Measurements from ENCODE around the gene TNNT3.

- TF ChIP-seq, protein P1, sequence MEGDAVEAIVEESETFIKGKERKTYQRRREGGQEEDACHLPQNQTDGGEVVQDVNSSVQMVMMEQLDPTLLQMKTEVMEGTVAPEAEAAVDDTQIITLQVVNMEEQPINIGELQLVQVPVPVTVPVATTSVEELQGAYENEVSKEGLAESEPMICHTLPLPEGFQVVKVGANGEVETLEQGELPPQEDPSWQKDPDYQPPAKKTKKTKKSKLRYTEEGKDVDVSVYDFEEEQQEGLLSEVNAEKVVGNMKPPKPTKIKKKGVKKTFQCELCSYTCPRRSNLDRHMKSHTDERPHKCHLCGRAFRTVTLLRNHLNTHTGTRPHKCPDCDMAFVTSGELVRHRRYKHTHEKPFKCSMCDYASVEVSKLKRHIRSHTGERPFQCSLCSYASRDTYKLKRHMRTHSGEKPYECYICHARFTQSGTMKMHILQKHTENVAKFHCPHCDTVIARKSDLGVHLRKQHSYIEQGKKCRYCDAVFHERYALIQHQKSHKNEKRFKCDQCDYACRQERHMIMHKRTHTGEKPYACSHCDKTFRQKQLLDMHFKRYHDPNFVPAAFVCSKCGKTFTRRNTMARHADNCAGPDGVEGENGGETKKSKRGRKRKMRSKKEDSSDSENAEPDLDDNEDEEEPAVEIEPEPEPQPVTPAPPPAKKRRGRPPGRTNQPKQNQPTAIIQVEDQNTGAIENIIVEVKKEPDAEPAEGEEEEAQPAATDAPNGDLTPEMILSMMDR (conservative IDR thresholded peaks at IDR 0.05; ENCODE audit: low read depth, low read length) = no peak
- TF ChIP-seq POLR2A (IDR thresholded peaks at IDR 0.05; ENCODE audit: low read depth, low read length) = no peak
- no peak for TF ChIP-seq MAFK (IDR thresholded peaks at IDR 0.05; ENCODE audit: low read depth, low read length)
- TF ChIP-seq, protein P2, sequence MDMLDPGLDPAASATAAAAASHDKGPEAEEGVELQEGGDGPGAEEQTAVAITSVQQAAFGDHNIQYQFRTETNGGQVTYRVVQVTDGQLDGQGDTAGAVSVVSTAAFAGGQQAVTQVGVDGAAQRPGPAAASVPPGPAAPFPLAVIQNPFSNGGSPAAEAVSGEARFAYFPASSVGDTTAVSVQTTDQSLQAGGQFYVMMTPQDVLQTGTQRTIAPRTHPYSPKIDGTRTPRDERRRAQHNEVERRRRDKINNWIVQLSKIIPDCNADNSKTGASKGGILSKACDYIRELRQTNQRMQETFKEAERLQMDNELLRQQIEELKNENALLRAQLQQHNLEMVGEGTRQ (IDR thresholded peaks at IDR 0.05; ENCODE audit: low read depth, low read length) = no peak
- TF ChIP-seq FOS (IDR thresholded peaks at IDR 0.05; ENCODE audit: low read depth, low read length) = no peak
- no peak for TF ChIP-seq MAZ (IDR thresholded peaks at IDR 0.05; ENCODE audit: borderline replicate concordance, low read depth, low read length)
- no peak for TF ChIP-seq RAD21 (IDR thresholded peaks at IDR 0.05; ENCODE audit: low read length)
- TF ChIP-seq CHD1 (IDR thresholded peaks at IDR 0.05; ENCODE audit: low read depth, low read length) = no peak
- no peak for TF ChIP-seq RFX5 (IDR thresholded peaks at IDR 0.05; ENCODE audit: low read depth, low read length)
Measured at GRCh38 chr11:1915795-1916131, 3.7 kb upstream of the TNNT3 start.

All from IMR-90 (cell line).